Embryonic facial prominence (tissue), 1 donor: Measurements from ENCODE around the gene TTC34.
"Not testable (repeated sequence)": the region's sequence is repeated elsewhere in the genome, so short reads cannot be mapped to it uniquely, and the experiment has no call there.

Experiments used
- DNase-seq: peaks from one replicate; pipeline ENCODE4 v3.0.0-alpha.2; 2016; ENCODE audit errors: extremely low spot score

Gene TTC34

DNA sequence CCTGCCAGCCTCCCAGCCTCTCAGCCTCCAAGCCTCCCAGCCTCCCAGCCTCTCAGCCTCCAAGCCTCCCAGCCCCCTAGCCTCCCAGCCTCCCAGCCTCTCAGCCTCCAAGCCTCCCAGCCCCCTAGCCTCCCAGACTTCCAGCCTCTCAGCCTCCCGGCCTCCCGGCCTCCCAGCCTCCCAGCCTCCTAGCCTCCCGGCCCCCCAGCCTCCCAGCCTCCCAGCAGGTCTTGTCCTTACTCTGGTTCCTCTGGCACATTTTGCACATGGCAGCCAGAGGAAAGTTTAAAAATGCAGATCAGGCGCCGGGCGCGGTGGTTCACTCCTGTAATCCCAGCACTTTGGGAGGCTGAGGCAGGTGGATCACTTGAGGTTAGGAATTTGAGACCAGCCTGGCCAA is 2.5 kb downstream of the TTC34 start:
- not testable (repeated sequence) for DNase-seq

- no peak for DNase-seq
These were observed 3.8 kb downstream of the TTC34 start for GRCh38 chr1:2797741-2798016.

DNA sequence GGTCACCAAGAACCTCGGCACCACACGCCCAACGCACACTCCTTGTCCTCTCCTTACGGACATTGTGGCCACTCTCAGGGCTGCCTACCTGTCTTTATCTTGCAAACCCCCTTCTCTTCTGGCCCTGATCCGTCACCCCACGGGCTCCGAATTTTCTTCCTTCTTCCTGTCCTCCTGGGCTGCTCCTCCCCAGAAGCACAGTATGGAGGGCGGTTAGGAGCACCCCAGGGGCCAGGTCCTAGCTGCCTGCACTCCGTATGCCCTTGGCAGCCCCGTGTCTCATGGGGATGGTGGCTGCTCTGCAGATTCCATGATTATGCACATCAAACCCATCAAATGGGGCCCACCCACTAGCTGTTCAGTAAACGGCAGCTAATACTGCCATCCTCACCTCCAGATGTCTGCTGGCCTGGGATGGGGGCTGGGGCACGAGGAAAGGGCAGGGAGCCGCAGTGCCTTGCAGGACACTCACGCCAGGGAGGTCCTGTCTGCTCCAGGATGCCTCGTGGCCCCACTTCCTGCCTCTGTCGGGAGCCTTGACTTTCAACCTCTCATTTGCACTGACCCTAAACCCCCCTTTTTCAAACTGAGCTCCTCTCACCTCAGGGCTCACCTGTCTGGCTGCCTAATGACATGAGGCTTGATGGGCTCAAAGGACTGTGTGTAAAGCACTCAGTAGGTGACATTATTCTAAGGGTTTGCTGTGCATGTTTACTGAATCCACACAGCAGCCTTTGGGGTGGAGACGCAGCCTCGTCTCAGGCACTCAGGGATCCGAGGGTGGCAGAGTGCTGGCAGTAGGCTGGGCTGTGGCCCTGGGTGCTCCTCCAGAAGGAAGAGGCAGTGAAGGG is 4.4 kb downstream of the TTC34 start:
- DNase-seq: no peak

- no peak for DNase-seq
These were observed 5.6 kb downstream of the TTC34 start for GRCh38 chr1:2795926-2796325.

- no peak for DNase-seq
These were observed 10.3 kb downstream of the TTC34 start for GRCh38 chr1:2791027-2791760.

- no peak for DNase-seq
These were observed 11.4 kb downstream of the TTC34 start for GRCh38 chr1:2789986-2790581.

DNA sequence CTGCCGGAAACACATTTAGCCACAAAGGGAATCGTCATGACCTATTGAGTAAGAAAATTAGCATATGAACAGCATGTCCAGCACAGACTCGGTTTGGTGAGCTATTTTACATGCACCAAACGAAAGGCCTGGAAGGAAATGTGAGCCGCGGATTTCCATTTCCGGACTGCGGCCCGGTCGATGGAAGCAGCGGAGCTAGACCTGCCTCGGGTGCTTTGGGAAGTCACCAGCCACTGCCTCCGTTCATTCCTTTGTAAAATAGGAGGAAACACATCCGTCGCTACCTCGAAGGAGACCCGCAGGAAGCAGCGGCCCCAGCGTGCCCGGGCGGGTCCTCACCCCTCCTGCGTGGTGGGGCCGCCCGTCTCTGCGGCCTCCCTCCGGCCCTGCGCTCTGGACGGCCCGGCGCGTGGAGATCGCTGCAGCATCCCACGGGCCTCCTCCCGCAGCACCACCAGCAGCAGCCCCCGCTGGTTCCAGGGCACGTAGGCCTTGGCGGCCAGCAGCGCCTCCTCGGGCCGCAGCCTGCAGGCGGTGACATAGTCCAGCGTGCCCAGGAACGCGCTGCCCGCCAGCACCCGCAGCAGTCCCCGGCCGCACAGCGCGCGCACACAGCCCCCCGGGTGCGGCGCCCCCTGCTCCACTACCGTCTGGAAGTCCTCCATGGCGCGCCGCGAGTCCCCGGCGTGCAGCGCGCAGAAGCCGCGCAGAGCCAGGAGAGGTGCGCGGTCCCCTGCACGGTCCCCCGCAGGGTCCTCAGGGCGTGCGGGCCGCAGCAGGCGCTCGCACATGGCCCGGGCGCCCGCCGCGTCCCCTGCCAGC is 12.1 kb downstream of the TTC34 start:
- no peak for DNase-seq

DNA sequence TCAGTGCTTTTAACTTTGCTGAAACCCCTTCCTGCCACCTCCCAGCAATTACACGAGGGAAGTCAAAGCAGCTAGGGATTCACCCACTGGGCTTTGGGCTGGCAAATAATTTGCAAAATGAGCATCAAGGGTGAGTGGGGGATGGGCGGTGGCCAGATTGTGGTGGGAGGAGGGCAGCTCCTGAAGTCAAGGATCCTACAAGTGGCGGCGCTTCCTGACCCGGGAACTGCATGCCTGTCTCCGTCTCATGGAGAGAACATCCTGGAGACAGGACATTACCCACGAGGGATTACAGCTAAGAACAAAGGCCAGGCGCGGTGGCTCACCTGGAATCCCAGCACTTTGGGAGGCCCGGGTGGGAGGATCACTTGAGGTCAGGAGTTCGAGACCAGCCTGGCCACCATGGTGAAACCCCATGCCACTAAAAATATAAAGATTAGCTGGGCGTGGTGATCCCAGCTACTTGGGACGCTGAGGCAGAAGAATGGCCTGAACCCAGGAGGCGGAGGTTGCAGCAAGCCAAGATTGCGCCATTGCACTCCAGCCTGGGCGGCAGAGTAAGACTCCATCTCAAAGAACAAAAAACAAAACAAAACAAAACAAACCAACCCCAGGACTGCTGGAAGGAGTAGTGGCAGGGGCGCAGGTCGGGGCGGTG is 12.9 kb downstream of the TTC34 start:
- DNase-seq: no peak

DNA sequence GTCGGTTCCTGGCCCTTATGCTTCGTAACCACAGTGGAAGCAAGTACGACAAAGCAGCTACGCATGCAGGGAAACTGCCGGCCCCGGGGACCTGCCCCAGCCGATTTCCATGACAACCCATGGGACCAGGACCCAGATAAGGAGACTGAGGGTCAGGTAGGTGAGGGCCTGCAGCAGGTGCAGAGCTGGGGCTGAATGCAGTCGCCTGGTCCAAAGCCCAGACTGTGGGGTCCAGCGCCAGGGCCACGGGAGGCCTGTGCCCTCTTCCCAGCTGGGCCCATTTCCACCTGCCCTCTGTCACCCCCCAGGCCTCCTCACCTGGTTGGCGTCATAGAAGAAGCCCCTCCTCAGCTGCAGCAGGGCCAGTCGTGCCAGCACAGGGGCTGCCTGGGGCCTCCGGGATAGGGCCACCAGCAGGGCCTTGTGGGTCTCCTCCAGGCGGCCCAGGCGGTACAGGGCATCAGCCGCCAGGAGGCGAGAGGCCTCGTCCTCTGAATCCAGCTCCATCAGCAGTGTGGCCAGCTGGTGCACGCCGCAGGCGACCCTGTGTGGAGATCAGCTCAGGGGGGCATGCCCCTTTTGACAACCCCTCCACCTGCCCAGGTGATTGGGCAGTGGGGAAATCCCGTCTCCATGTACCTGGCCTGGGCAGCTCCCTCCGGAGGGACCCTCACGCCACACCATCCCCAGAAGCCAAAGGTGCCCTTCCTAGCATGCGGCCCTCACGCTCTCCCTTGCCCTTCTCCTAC is 14.2 kb downstream of the TTC34 start:
- DNase-seq: no peak

DNA sequence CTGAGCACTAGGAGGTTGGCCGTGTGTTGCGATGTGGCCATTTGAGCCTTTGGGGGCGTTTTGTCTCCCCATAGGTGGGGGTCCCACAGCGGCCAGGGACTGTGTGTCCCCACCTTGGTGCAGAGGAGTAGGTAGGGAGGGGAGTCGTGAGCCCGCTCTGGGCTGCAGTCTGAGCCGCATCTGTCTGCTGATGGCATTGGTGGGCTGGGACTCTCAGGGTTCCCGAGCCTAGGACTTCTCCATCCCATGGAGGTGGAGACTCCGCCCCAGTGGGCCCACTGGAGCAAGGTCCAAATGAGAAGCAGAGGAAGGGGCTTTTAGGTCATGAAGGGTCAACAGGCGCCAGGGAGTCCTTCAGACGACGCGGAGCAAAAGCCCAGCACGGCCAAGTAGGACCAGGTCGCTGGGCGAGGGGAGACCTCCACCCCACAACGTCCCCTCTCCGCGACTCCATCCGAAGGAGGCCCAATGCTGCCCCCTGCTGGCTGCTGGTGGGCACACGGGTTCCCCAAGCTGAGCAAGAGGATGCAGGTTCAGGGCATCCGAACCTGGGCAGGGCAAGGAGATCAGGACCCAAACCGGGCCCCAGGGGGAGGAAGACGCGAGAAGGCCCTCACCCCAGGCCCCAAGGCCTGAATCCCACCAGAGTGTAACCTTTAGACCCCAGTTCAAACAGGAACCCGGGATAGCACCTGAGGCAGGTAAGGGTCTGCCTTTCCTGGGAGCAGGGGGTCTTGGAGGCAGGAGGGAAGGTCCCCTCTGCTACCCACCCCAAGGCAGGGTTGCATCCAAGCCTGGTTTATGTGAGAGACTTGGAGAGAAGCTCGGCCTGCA is 14.9 kb downstream of the TTC34 start:
- DNase-seq: no peak

- DNase-seq: no peak
These were observed 15.7 kb downstream of the TTC34 start for GRCh38 chr1:2785631-2786328.

GRCh38 chr1:2784854-2785630 is 16.5 kb downstream of the TTC34 start:
- no peak for DNase-seq

DNA sequence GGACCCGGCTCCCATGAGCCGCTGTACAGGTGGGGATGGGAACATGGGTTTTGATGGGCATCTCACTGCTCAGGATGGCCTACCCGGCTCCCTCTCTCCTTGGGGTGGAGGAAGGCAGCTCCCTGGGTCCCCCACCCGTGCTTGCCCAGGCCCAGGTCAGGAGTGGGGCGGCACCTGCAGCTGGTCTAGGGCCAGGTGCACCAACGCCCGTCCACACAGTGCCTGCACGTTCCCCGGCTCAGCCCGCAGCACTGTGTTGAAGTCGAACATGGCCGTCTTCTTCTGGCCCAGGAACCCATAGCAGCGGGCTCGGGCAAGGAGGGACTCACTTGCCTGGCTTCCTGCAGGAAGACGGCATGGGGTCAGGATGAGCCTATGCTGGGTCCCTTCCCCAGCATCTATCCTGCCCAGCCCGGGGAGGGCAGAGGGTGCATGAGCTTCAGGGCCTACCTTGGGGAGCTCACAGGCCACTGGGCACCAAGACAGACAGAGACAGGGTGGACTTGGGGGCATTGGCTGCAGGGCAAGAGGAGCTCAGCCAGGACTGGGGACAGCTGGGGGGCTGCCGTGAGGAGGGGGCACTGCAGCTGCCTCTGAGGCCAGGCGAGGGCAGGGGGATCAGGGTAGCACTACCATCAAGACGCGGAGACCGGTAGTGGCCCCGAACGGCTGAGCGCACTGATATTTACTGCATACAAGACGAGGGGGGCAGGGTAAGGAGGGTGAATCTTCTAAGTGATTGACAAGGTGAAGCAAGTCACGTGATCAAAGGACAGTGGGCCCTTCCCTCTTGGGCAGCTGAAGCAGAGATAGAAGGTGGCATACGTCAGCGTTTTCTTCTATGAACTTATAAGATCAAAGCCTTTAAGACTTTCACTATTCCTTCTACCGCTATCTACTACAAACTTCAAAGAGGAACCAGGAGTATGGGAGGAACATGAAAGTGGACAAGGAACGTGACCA is 17.8 kb downstream of the TTC34 start:
- DNase-seq: no peak

- DNase-seq: no peak
These were observed 18.4 kb downstream of the TTC34 start for GRCh38 chr1:2783069-2783434.

DNA sequence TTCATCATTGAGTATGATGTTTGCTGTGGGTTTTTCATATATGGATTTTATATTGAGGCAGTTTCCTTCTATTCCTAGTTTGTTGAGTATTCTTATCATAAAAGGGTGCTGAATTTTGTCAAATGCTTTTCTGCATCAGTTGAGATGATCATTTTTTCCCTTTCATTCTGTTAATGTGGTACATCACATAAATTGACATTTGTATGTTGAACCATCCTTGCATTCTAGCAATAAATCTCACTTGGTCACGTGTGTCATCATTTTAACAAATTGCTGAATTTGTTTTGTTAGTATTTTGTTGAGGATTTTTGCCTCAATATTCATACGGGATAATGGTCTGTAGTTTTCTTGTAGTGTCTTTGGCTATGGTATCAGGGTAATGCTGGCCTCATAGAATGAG is 19.9 kb downstream of the TTC34 start:
- DNase-seq: no peak

DNA sequence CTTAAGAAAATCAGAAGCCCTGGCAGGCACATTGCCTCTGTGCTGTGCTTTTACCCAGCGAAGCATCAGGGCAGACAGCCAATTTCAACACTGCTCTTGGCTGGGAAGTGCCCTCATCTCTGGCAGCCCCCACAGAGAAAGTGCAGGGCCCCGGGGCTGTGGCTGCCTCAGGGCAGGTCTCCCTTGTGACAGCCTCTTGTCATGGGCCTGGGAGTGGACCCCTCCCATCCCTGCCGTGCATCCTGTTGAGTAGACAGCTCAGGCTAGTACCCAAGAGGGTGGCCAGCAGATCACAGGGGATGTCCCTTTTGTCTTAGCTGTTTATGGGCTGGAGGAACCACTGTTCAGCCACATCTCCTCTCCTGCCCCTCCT is 23.3 kb downstream of the TTC34 start:
- DNase-seq: no peak

GRCh38 chr1:2777424-2778219 is 23.9 kb downstream of the TTC34 start:
- DNase-seq: no peak
